ENCODE results near the gene NUAK1.

Gene NUAK1

DNA sequence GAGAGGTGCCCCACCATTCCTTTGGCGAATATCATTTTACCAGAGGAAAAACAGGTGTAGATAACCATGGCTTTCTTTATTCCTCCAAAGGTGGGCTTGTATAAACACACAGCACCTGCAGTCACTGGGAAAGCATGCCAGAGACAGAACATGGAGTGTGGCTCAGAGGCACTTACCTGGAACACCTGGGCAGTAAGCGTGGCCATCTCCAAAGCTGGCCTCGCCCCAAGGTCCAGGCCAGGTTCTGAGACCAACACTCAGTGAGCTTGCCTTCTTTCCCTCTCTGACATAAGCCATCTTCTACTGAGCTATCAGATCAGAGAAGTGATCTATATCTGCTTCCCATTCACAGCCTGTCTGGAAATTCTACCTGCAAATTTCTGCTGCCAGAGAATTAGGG, 70.5 kb downstream of the NUAK1 start:
- H3K9me3 Mint-ChIP-seq = no peaks in the 10 kb centered on the region
- H3K4me3 Mint-ChIP-seq = no peak overlapping the region
- no peaks in the 10 kb centered on the region for H3K4me1 Mint-ChIP-seq (ENCODE audit: low read depth)
- H3K36me3 Mint-ChIP-seq (ENCODE audit: low read depth) = no peaks in the 10 kb centered on the region
- H3K27me3 Mint-ChIP-seq = no peaks in the 10 kb centered on the region
- intact Hi-C loops (cut with micrococcal nuclease) = no loop called here
- no peak overlapping the region for H3K27ac Mint-ChIP-seq

DNA sequence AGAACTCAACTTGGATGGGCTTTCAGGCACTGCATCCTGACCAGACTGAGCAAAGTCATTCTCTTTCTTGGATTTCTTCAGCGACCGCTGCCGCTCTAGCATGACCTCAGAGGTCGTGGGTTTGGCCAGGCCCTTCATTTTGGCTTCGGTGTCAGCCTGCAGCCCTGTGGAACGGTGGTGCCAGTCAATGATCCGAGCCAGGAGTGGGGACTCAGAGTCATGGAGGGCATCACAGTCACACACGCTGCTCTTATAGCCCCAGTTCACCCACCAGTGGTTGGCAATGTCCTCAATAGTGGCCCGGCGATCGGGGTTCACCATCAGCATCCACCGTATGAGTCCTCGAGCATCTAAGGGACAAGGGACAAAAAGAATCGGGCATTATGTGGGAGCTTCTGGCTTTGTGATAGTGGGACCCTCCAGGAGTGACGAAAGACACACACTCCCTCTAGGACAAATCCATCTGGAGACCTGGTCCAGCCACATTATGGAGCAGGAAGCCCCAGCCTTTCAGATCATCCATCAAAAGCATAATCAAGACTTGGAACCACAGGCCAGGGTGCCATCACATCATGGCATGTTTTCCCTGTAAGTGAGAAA, 71.0 kb downstream of the NUAK1 start:
- Mint-ChIP-seq H3K4me1 (ENCODE audit: low read depth) (no peaks in the 10 kb centered on the region), H3K36me3 (ENCODE audit: low read depth) (no peaks in the 10 kb centered on the region), H3K27me3 (no peaks in the 10 kb centered on the region), H3K4me3 (no peak overlapping the region), H3K27ac (no peak overlapping the region), H3K9me3 (no peaks in the 10 kb centered on the region)
- intact Hi-C loops (cut with micrococcal nuclease) = no loop called here

DNA sequence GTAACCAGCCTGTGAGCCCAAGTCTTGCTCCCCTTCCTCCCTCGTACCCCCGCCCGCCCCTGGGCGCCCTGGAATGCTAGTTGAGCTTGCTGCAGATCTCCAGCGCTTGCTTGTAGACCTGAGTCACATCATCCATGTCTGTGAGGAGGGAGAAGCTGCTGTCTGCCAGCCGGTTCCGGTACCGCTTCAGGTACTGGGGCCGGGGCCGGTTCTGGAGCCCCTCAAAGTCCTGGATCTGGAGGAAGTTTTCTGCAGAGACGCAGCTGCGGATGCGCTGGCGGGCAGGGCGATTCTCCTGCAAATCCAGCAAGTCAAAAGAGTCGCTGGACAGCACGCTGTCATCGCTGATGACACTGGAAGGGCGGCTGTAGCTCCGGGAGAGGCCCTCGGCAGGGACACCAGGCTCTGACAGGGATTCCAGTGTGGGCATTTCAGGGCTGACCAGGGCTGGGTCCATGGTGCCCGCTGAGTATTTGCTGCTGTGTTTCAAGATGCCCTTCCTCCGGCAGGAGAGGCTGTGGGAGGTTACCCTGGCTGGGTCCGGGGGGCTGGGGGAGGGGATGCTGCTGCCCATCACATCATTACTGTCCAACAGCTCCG, 71.9 kb downstream of the NUAK1 start:
- H3K9me3 Mint-ChIP-seq = no peaks in the 10 kb centered on the region
- intact Hi-C loops (cut with micrococcal nuclease) = no loop called here
- H3K27ac Mint-ChIP-seq = no peak overlapping the region

DNA sequence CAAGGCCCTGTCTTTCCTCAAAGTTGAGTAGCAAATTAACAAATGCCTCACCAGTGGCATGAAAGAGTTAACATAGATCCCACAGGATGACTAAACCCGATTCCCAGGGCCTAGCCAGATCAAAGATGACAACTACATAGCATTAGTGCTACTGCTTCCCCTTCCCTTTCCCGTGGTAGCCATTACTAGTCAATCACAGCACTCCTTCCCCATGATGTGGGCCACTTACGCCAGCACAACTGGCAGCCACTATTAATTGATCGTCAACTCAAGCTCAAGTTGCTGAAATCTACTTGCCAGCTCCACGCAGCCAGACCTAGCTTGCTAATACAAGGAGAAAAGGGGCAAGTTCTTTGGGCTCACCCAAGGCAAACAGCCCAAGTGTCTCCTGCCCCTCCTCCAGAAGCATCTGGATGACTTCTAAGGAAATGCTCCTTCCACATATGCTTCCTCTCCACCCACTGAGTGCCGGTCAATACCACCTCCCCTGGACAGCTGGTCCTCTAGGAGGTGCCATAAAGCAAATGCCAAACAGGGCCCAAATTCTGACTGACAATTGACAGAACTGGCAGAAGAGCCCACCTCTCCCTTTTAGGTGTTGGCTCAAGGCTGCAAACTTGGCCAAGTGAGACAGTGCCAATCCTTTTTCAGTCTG, 72.6 kb downstream of the NUAK1 start:
- no peak overlapping the region for H3K27ac Mint-ChIP-seq

More for the DNA sequence above, 71.9 kb downstream of the NUAK1 start:
- H3K36me3 Mint-ChIP-seq (ENCODE audit: low read depth) = no peaks in the 10 kb centered on the region
- H3K4me3 Mint-ChIP-seq = no peak overlapping the region
- H3K4me1 Mint-ChIP-seq (ENCODE audit: low read depth) = no peaks in the 10 kb centered on the region
- H3K27me3 Mint-ChIP-seq = no peaks in the 10 kb centered on the region

DNA sequence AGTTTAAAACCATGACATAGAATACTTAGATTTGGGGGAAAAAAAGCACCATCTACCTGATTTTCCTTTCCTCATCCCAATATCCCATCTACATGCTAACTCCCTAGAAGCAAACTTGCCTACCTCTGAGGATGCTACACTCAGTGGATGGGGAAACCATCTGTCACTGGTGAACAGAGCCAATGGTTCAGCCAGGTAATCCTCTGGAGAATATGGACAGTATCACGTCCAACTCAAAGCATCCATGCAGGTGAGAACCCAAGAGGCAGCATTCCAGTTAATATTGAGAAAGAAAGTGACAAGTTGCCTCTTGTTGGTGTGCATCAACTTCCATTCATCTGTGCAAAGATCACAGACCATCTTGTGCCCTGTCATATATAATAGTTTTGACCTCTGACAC, 73.2 kb downstream of the NUAK1 start:
- no peaks in the 10 kb centered on the region for H3K27me3 Mint-ChIP-seq
- H3K4me3 Mint-ChIP-seq = no peak overlapping the region
- H3K36me3 Mint-ChIP-seq (ENCODE audit: low read depth) = no peaks in the 10 kb centered on the region
- intact Hi-C loops (cut with micrococcal nuclease) = no loop called here
- no peaks in the 10 kb centered on the region for H3K4me1 Mint-ChIP-seq (ENCODE audit: low read depth)
- H3K27ac Mint-ChIP-seq = no peak overlapping the region
- H3K9me3 Mint-ChIP-seq = no peaks in the 10 kb centered on the region

More for the DNA sequence above, 72.6 kb downstream of the NUAK1 start:
- Mint-ChIP-seq H3K4me1 (ENCODE audit: low read depth) (no peaks in the 10 kb centered on the region), H3K36me3 (ENCODE audit: low read depth) (no peaks in the 10 kb centered on the region), H3K9me3 (no peaks in the 10 kb centered on the region), H3K27me3 (no peaks in the 10 kb centered on the region), H3K4me3 (no peak overlapping the region)
- intact Hi-C loops (cut with micrococcal nuclease) = no loop called here

DNA sequence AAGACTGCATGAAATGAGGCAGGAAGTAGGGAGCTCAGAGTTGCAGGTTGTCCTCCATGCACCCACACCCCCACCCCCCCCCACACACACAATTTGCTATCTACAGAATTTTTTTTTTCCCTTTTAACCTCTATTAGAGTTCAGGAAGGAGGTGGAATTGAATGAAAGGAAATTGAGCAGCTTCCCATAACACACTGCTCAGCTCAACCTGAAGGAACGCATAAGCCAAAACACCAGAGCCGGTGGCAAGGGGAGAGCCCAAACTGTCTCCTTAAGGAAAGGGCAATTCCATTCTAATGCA, 74.1 kb downstream of the NUAK1 start:
- H3K9me3 Mint-ChIP-seq = no peaks in the 10 kb centered on the region
- H3K27me3 Mint-ChIP-seq = no peaks in the 10 kb centered on the region
- no peak overlapping the region for H3K27ac Mint-ChIP-seq
- no peaks in the 10 kb centered on the region for H3K4me1 Mint-ChIP-seq (ENCODE audit: low read depth)
- H3K36me3 Mint-ChIP-seq (ENCODE audit: low read depth) = no peaks in the 10 kb centered on the region
- intact Hi-C loops (cut with micrococcal nuclease) = no loop called here
- no peak overlapping the region for H3K4me3 Mint-ChIP-seq

DNA sequence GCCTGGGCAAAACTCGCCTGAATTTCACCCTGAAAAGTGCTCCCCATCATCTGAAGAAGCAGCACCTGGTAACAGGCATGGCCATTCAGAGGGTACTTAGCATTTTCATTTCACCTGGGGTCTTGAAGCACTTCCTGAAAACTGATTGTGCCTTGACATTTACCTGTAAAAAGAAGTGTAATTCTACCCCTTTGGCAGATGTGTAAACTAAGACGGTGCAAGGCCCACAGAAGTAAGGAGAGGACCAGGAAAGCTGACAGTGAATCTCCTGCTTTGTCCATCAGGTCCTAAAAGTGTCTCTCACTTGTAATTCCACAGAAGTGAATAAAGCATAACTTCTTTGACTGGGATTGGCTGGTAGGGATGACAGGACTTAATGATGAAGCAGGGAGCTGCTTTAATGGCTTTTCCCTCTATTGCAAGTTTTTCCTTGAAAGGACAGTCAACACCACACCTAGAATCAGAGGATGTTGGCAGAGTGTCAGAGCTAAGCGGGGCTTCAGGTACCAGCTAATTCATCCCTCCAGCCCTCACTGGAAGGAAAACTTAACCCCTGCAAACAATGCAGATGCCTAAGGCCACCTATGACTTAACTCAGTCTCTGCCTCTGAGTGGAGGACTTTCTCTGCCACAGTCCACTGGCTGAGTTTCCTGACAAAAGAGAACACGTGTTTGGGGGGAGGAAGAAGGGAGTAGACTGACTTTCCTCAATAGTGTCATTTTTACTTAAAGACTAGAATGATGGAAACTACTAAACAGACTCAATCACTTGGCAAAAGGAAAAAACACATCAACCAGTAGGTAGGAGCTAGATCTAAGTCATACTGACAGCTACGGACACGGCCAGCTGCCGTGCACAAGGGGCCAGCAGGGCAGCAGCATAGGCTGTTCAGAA, 74.7 kb downstream of the NUAK1 start:
- intact Hi-C loops (cut with micrococcal nuclease) = no loop called here
- no peaks in the 10 kb centered on the region for H3K4me1 Mint-ChIP-seq (ENCODE audit: low read depth)
- no peak overlapping the region for H3K4me3 Mint-ChIP-seq
- H3K27ac Mint-ChIP-seq = no peak overlapping the region
- H3K9me3 Mint-ChIP-seq = no peaks in the 10 kb centered on the region
- no peaks in the 10 kb centered on the region for H3K36me3 Mint-ChIP-seq (ENCODE audit: low read depth)
- H3K27me3 Mint-ChIP-seq = no peaks in the 10 kb centered on the region

DNA sequence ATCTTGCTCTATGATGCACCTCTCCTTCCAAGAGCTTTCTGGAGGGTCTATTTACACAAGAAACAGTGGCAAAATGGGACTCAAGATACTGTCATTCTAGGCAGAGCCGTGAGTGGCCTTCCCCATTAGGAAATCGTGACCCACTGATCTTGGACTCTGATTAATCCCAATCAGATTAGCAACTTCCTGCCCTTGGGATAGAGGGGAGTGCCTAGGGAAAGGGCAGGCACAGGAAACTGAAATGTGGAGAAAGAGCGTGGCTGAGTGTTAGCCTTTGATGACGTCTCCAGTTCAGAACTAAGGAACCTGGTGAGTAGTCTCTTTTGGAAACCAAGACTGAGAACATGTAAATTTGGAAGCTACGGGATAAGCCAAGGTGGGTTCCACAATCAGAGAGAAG, 76.1 kb downstream of the NUAK1 start:
- H3K27me3 Mint-ChIP-seq = no peaks in the 10 kb centered on the region
- intact Hi-C loops (cut with micrococcal nuclease) = no loop called here
- H3K36me3 Mint-ChIP-seq (ENCODE audit: low read depth) = no peaks in the 10 kb centered on the region
- H3K27ac Mint-ChIP-seq = no peak overlapping the region
- no peak overlapping the region for H3K4me3 Mint-ChIP-seq
- no peaks in the 10 kb centered on the region for H3K4me1 Mint-ChIP-seq (ENCODE audit: low read depth)
- no peaks in the 10 kb centered on the region for H3K9me3 Mint-ChIP-seq

DNA sequence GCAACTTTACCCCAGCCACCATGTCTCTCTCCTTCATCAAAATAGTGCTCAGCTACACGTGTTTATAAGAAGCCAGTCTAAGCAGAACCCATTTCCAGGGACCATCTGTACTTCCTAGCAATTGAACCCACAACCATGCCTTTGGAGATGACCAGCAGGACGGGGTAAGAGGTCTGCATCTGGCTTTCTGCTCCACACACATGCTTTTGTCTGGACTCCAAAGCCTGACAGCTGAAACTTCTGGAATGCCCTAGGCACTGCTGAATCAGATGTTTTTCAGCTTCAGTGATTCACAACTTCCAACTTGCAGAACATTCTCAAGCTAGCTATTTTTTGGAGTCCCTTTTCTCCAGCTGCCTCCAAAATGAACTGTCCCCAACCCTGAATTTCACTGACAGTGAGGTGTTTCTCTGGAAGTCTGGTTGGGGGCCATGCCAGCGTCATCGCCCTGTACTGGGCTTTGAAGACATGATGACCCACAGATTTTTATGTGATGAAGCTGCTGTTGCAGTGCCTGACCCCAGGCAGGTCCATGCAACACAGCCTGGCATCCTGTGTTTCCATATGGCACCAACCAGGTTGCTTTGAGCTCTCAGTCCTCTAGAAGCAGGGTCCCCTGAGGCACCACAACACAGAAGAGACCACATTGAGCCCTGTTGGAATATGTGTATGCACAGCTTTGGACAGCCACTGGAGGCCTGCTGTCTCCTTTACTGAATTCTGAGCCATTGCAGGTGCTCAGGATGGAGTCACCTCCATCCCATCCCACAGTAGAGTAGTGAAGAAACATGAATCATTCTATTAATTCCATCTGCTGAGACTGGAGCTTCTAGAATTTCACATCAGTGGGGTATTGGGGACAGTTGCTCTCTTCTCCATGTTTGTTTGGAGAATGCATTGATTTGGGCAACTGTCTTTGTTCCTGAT, 80.2 kb downstream of the NUAK1 start:
- Mint-ChIP-seq H3K36me3 (ENCODE audit: low read depth) (no peaks in the 10 kb centered on the region), H3K27ac (no peak overlapping the region), H3K27me3 (peaks cover 2% of the 10 kb centered on the region), H3K4me1 (ENCODE audit: low read depth) (no peaks in the 10 kb centered on the region), H3K4me3 (no peak overlapping the region), H3K9me3 (peaks cover 11% of the 10 kb centered on the region)
- intact Hi-C loops (cut with micrococcal nuclease) = no loop called here

DNA sequence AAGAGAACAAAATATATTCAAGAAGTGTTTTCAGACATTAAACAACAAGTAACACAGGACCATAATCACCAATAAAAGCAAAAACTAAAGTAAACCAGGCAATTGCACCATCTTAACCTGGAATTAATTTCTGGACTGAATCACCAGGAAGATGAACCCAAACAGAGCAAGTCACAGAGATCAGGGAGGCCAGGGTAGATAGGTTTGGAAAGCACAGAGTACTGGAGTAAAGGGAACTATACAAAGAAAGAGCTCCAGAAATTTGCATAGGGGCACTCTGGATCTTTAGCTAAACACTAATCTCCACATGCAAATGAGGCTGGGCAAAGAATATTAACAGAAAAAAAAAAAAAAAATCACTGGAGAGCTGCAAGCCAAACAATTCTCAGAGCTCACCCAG, 84.7 kb downstream of the NUAK1 start:
- peaks cover 2% of the 10 kb centered on the region for H3K27me3 Mint-ChIP-seq
- no peak overlapping the region for H3K27ac Mint-ChIP-seq
- no peak overlapping the region for H3K4me3 Mint-ChIP-seq

DNA sequence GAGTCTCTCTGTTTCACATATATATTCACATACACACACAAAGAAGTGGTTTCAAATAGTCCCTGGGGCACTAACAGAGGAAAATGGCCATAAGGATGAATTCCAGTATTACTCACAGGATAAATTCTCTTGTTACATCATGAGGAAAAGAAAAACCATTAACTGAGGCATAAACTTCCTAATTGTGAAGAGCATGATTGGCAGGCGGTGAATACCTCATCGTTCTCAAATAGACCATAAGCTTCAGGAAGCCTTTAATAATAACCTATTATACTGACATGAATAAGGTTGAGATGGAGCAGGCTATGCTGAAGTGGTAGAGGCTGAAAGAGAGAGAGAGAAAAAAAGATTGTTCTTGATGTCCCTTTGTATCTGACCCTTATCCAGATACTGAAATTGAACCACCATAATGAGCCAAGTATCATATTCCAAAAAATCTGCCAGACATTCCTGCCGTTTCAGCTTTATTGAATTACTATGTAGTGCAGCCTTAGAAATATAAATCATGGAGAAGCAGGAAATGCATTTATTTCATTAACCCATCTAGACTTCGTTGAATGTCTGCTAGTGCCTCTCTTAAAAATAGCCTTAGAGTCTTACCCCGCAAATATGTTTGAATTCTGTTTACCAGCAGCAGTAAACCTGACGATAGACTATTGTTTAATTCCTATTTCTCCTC, 86.8 kb downstream of the NUAK1 start:
- Mint-ChIP-seq H3K27ac (no peak overlapping the region), H3K4me1 (ENCODE audit: low read depth) (no peaks in the 10 kb centered on the region), H3K9me3 (peaks cover 11% of the 10 kb centered on the region), H3K36me3 (ENCODE audit: low read depth) (no peaks in the 10 kb centered on the region), H3K27me3 (peaks cover 2% of the 10 kb centered on the region), H3K4me3 (no peak overlapping the region)
- intact Hi-C loops (cut with micrococcal nuclease) = no loop called here

More for the DNA sequence above, 84.7 kb downstream of the NUAK1 start:
- intact Hi-C loops (cut with micrococcal nuclease) = no loop called here
- H3K9me3 Mint-ChIP-seq = peaks cover 11% of the 10 kb centered on the region
- no peaks in the 10 kb centered on the region for H3K4me1 Mint-ChIP-seq (ENCODE audit: low read depth)
- H3K36me3 Mint-ChIP-seq (ENCODE audit: low read depth) = no peaks in the 10 kb centered on the region

DNA sequence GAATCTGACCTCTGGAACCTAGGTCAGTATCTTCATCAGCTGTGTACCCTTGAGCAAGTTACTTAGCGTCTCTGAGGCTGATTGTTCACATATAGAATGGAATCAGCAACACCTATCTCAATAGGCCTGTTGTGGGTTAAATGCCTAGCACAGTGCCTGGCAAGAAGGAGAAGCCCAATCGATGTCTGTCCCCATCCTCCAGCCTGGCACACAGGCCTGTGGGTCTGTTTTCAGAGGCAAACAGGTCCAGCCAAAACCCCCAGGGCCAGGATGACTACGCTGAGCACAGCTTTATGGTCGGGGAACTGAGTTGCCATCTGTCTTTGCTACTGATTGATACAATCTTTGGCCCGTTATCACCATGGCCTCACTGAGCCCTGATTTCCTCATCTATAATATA, 89.2 kb downstream of the NUAK1 start:
- Mint-ChIP-seq H3K9me3 (no peaks in the 10 kb centered on the region), H3K4me1 (ENCODE audit: low read depth) (no peaks in the 10 kb centered on the region), H3K36me3 (ENCODE audit: low read depth) (no peaks in the 10 kb centered on the region), H3K4me3 (no peak overlapping the region), H3K27ac (no peak overlapping the region), H3K27me3 (no peaks in the 10 kb centered on the region)
- intact Hi-C loops (cut with micrococcal nuclease) = no loop called here

DNA sequence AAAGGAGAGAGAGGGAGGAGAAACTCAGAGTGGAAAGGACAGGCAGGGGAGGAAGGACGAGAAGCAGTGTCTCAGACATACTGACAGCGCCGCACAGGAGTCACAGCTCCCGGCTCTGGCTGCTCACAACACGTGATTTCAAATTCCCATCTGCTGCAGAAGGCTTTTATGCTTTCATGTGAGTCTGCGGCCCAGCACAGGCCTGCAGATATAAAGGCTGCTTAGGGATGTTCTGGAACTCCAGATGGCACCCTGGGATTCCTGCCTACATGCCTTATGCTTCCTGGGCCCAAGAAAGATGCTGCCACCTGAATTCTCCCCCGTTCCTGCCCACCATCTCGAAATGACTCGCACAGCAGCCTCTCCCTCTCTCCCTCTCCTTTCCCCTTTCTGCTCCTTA, 89.6 kb downstream of the NUAK1 start:
- Mint-ChIP-seq H3K4me3 (no peak overlapping the region), H3K27me3 (no peaks in the 10 kb centered on the region), H3K27ac (no peak overlapping the region), H3K4me1 (ENCODE audit: low read depth) (no peaks in the 10 kb centered on the region), H3K36me3 (ENCODE audit: low read depth) (no peaks in the 10 kb centered on the region), H3K9me3 (no peaks in the 10 kb centered on the region)
- intact Hi-C loops (cut with micrococcal nuclease) = no loop called here
